OCI-LY3 (cell line): Measurements from ENCODE around the gene APOL4.

Source experiments
- CTCF ChIP-seq: fragments of 200-600, 300-600 bp; sonication (generic); IDR thresholded peaks from 2 replicates; pipeline ENCODE4 v1.5.1; 2014; ENCODE audit warnings: antibody characterized with exemption, low read length, low read depth
- EZH2phosphoT487 ChIP-seq: fragments of 200-600 bp; shearing (Covaris generic); IDR thresholded peaks from 2 replicates; pipeline ENCODE4 v1.6.1; 2018; ENCODE audit warnings: antibody characterized with exemption, mixed run types, low read depth

- no peak for TF ChIP-seq CTCF
- no peak for TF ChIP-seq EZH2phosphoT487
Observed at GRCh38 chr22:36204001-36204631, 2.5 kb upstream of the APOL4 start.
